Measurements from ENCODE around the gene ZACN. TPM values are rescaled to one million over a fixed set of nuclear protein-coding genes. Genes with fewer than 3 reads are reported as not detected.

Gene ZACN
- polyA plus RNA-seq, 3 donors = 0.09 TPM; not detected in 2

- intact Hi-C loops (cut with micrococcal nuclease) = no loop called here
- Mint-ChIP-seq H3K9me3 (peaks cover 0 to 4% (median 0%) of the 10 kb centered on the region in 7 donors), H3K27ac (no peak overlapping the region), H3K4me1 (peaks cover 28% of the 10 kb centered on the region), H3K27me3 (ENCODE audit: low read depth in 3 of 3) (no peaks in the 10 kb centered on the region), H3K36me3 (peaks cover 65 to 95% of the 10 kb centered on the region in 2 donors), H3K4me3 (no peak overlapping the region)
- H3K4me2 ChIP-seq (replicated peaks; ENCODE audit: extremely low read depth, low read length, poor library complexity, severe bottlenecking) = no peak overlapping the region
- H3K4me3 ChIP-seq (replicated peaks in 1 of 3; ENCODE audit: low read depth in 2 of 3, low read length in 3 of 3) = no peak overlapping the region
- no peak overlapping the region for H2AFZ ChIP-seq (ENCODE audit: insufficient read depth, low read depth, low read length, poor library complexity, severe bottlenecking)
- H4K20me1 ChIP-seq (ENCODE audit: insufficient read depth, low read length) = peaks cover 50% of the 10 kb centered on the region
- DNase-seq = no peak
- peaks cover 27 to 28% of the 10 kb centered on the region in 2 donors for H3K4me1 ChIP-seq (ENCODE audit: control insufficient read depth in 1 of 2, insufficient read depth in 2 of 2, low read length in 2 of 2)
- no peak overlapping the region for H3K9ac ChIP-seq (ENCODE audit: insufficient read depth, low read length, poor library complexity, severe bottlenecking)
- H3K36me3 ChIP-seq (replicated peaks in 1 of 2; ENCODE audit: control insufficient read depth in 1 of 2, insufficient read depth in 2 of 2, low read length in 2 of 2) = peaks cover 62 to 96% of the 10 kb centered on the region in 2 donors
- TF ChIP-seq CTCF (IDR thresholded peaks at IDR 0.05) = no peak
- 95% methylated on average over 2 of the region's 11 CpGs for WGBS (ENCODE audit: insufficient coverage)
- H3K79me2 ChIP-seq (ENCODE audit: insufficient read depth, low read length) = peaks cover 9% of the 10 kb centered on the region
- no peaks in the 10 kb centered on the region for H3K27me3 ChIP-seq (ENCODE audit: control insufficient read depth in 2 of 2, insufficient read depth in 2 of 2, low read length in 2 of 2)
- H3K27ac ChIP-seq (ENCODE audit: low read depth in 1 of 2, low read length in 2 of 2) = no peak overlapping the region
- H3K9me3 ChIP-seq (replicated peaks in 1 of 2; ENCODE audit: control insufficient read depth in 1 of 2, insufficient read depth in 1 of 2, low read length in 2 of 2) = no peaks in the 10 kb centered on the region
Observed at GRCh38 chr17:76050538-76051467, 28.2 kb upstream of the ZACN start.

- no peak for DNase-seq
- H3K27ac Mint-ChIP-seq = no peak overlapping the region
Observed at GRCh38 chr17:76051561-76051960, 27.4 kb upstream of the ZACN start.

More at GRCh38 chr17:76051561-76051960, 27.4 kb upstream of the ZACN start:
- H3K36me3 Mint-ChIP-seq = peaks cover 66 to 95% of the 10 kb centered on the region in 2 donors
- no peak for TF ChIP-seq CTCF (IDR thresholded peaks at IDR 0.05)
- H3K4me2 ChIP-seq (replicated peaks; ENCODE audit: extremely low read depth, low read length, poor library complexity, severe bottlenecking) = no peak overlapping the region
- peaks cover 50% of the 10 kb centered on the region for H4K20me1 ChIP-seq (ENCODE audit: insufficient read depth, low read length)
- no peak overlapping the region for H3K4me3 ChIP-seq (replicated peaks in 1 of 3; ENCODE audit: low read depth in 2 of 3, low read length in 3 of 3)
- no peak overlapping the region for H3K9ac ChIP-seq (ENCODE audit: insufficient read depth, low read length, poor library complexity, severe bottlenecking)
- H3K4me1 ChIP-seq (ENCODE audit: control insufficient read depth in 1 of 2, insufficient read depth in 2 of 2, low read length in 2 of 2) = peaks cover 27 to 28% of the 10 kb centered on the region in 2 donors
- H3K79me2 ChIP-seq (ENCODE audit: insufficient read depth, low read length) = peaks cover 9% of the 10 kb centered on the region
- H3K9me3 Mint-ChIP-seq = peaks cover 0 to 4% (median 0%) of the 10 kb centered on the region in 7 donors
- no peak overlapping the region for H3K4me3 Mint-ChIP-seq
- H3K27me3 ChIP-seq (ENCODE audit: control insufficient read depth in 2 of 2, insufficient read depth in 2 of 2, low read length in 2 of 2) = no peaks in the 10 kb centered on the region
- intact Hi-C loops (cut with micrococcal nuclease) = no loop called here
- H3K9me3 ChIP-seq (replicated peaks in 1 of 2; ENCODE audit: control insufficient read depth in 1 of 2, insufficient read depth in 1 of 2, low read length in 2 of 2) = no peaks in the 10 kb centered on the region
- H3K27me3 Mint-ChIP-seq (ENCODE audit: low read depth in 3 of 3) = no peaks in the 10 kb centered on the region
- no peak overlapping the region for H2AFZ ChIP-seq (ENCODE audit: insufficient read depth, low read depth, low read length, poor library complexity, severe bottlenecking)
- 86% methylated on average over 2 of the region's 6 CpGs for WGBS (ENCODE audit: insufficient coverage)
- peaks cover 63 to 96% of the 10 kb centered on the region in 2 donors for H3K36me3 ChIP-seq (replicated peaks in 1 of 2; ENCODE audit: control insufficient read depth in 1 of 2, insufficient read depth in 2 of 2, low read length in 2 of 2)
- H3K4me1 Mint-ChIP-seq = peaks cover 28% of the 10 kb centered on the region
- H3K27ac ChIP-seq (ENCODE audit: low read depth in 1 of 2, low read length in 2 of 2) = no peak overlapping the region
